Testis (tissue), 3 donors: Measurements from ENCODE around the gene DAP3. TPM values are rescaled to one million over a fixed set of nuclear protein-coding genes. Genes with fewer than 3 reads are reported as not detected.
A peak's percentile ranks its signal among the peaks of the same experiment; 100 is the strongest.
"Not testable (repeated sequence)": the region's sequence is repeated elsewhere in the genome, so short reads cannot be mapped to it uniquely, and the experiment has no call there.

ENCODE experiments used
- DNase-seq: peaks from one replicate; pipeline ENCODE4 v3.0.0-alpha.2; 2019
- H3K27ac ChIP-seq, 2 donors: fragments of 200-600 bp; sonication (generic); one replicate each; pipeline ENCODE4 v1.5.1; 2019
- H3K27me3 ChIP-seq: fragments of 200-600 bp; sonication (generic); one replicate; pipeline ENCODE4 v1.5.1; 2019
- H3K36me3 ChIP-seq: fragments of 200-600 bp; sonication (generic); one replicate; pipeline ENCODE4 v1.5.1; 2017; ENCODE audit warnings: low read depth; ENCODE audit errors: missing control alignments
- H3K4me1 ChIP-seq: fragments of 200-600 bp; sonication (generic); one replicate; pipeline ENCODE4 v1.5.1; 2019
- H3K4me3 ChIP-seq, 2 donors: fragments of 200-600 bp; sonication (generic); one replicate each; pipeline ENCODE4 v1.5.1; 2017 to 2019
- H3K9me3 ChIP-seq: fragments of 200-600 bp; sonication (generic); one replicate; pipeline ENCODE4 v1.5.1; 2017
- CTCF ChIP-seq, 3 experiments: fragments of 450-650 bp in 2 of 3; fragments of 200-600 bp in 1 of 3; sonication (generic) in 1 of 3; IDR thresholded peaks; one replicate each; pipeline ENCODE4 v1.5.1; 2016 to 2019; ENCODE audit warnings: antibody characterized with exemption in 3 of 3, mild to moderate bottlenecking in 2 of 3, moderate library complexity in 1 of 3
- POLR2A ChIP-seq: fragments of 450-650 bp; IDR thresholded peaks from one replicate; pipeline ENCODE4 v1.6.1; 2017; ENCODE audit warnings: antibody characterized with exemption, mild to moderate bottlenecking, moderate library complexity
- WGBS, 2 donors: methylation state at CpG; one replicate each; pipeline ENCODE4 v1.1.5; 2018; 5-methylcytosine and 5-hydroxymethylcytosine counted together
- intact Hi-C: fragments of 100-400 bp; cut with DNase I; formaldehyde crosslinking; loops from one replicate; pipeline ENCODE4 v1.15.1; 2023; ENCODE audit warnings: low total_unique reads
- polyA plus RNA-seq: library from polyadenylated mRNA; stranded (reverse); fragments of 350-450 nt; fragmentation: Illumina TruSeq; extraction: RNeasy Lipid Tissue Mini Kit (QIAGEN cat#74804); gene quantifications from one replicate; pipeline ENCODE4 v1.2.3, GENCODE V29; 2014; ENCODE audit warnings: low read depth, low replicate concordance; ENCODE audit not compliant: insufficient read depth
- total RNA-seq, 2 donors: library from RNA; depleted of rRNA; stranded (reverse); fragments of >200 nt; gene quantifications; one replicate each; pipeline ENCODE4 v1.2.3, GENCODE V29; 2016

Gene DAP3
- total and polyA plus RNA-seq, 3 donors from 2014 or later, result 121 to 286 (median 277) TPM

DNA sequence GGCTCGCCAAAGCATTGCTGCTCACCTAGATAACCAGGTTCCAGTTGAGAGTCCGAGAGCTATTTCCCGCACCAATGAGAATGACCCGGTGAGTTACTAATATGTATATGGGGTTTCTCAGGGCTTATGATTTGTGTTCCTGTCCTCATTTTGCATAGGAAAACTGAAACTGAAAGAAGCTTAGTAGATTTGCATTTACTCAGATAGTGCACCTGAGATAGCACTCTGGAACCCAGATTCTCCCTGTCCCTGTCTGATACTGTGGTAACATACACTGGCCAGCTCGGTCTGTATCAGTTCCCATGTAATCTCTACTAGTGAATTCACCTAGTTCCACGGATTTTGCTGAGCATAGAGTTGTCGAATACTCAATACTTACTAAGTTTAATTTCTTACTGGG lies 28.1 kb downstream of the DAP3 start:
- intact Hi-C loops, result no loop called here
- H3K4me1 ChIP-seq, result no peaks in the 10 kb centered on the region
- H3K9me3 ChIP-seq, result no peaks in the 10 kb centered on the region
- no peaks in the 10 kb centered on the region for H3K36me3 ChIP-seq
- no peaks in the 10 kb centered on the region for H3K27me3 ChIP-seq
- no peak overlapping the region for H3K4me3 ChIP-seq
- H3K27ac ChIP-seq, result no peak overlapping the region
- DNase-seq, result no peak
- no peak for TF ChIP-seq CTCF (IDR thresholded peaks at IDR 0.05)
- no peak for TF ChIP-seq POLR2A
- WGBS, 2 donors, result 93 to 94% methylated on average over 7 of the region's 7 CpGs

DNA sequence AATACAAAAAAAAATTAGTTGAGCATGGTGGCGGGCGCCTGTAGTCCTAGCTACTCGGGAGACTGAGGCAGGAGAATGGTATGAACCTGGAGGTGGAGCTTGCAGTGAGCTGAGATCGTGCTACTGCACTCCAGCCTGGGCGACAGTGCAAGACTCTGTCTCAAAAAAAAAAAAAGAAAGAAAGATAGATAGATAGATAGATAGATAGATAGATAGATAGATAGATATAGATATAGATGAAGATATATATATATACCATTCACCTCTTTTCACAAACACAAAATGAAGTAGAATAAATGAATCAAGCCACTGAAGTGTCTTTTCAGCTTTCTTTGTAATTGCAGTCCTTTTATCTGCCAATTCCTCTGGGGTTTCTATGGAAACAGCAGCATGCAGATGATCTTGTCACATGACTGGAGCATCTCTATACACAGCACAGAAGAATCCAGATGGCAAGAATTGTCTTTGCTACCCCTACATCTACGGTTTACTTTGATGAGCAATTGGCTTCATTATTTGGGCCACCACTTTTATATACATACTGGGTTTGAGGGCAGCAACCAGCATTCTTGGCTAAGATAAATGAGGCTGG lies 29.7 kb downstream of the DAP3 start:
- DNase-seq, H3K4me3 ChIP-seq, H3K4me1 ChIP-seq, intact Hi-C loops, H3K27me3 ChIP-seq, H3K36me3 ChIP-seq, H3K9me3 ChIP-seq, H3K27ac ChIP-seq: not testable (repeated sequence)
- WGBS, 2 donors, result 85 to 93% methylated on average over 6 of the region's 6 CpGs

DNA sequence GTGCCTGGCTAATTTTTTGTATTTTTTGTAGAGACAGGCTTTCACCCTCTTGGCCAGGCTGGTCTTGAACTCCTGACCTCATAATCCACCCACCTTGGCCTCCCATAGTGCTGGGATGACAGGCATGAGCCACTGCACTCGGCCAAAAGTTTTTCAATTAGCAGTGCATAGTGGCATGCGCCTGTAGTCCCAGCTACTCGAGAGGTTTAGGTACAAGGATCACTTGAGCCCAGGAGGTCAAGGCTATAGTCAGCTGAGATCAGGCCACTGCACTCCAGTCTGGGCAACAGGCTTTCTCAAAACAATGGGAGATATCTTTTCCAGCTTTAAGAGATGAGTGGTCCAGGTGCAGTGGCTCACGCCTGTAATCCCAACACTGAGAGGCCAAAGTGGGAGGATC lies 30.8 kb downstream of the DAP3 start:
- Histone ChIP-seq H3K4me3 (no peak overlapping the region), H3K36me3 (no peaks in the 10 kb centered on the region), H3K9me3 (no peaks in the 10 kb centered on the region), H3K27ac (no peak overlapping the region), H3K4me1 (no peaks in the 10 kb centered on the region), H3K27me3 (no peaks in the 10 kb centered on the region)
- no peak for DNase-seq
- intact Hi-C loops, result no loop called here
- 88 to 96% methylated on average over 4 of the region's 4 CpGs for WGBS, 2 donors
- TF ChIP-seq CTCF (IDR thresholded peaks at IDR 0.05), result no peak
- TF ChIP-seq POLR2A, result no peak

DNA sequence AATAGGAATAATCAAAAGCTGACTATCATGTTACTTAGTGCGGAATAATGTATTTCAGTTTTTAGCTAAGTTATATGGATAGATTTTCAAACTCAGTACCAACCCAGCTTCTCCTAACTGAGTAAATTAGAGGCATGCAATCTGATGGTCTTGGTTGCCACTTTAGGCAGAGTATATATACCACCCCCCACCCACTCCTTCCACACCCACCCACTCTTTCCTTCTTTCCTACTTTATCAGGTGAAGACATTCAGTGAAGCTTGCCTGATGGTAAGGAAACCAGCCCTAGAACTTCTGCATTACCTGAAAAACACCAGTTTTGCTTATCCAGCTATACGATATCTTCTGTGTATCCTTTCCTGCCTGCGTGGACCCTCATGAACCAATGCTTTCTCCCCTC lies 36.3 kb downstream of the DAP3 start:
- Histone ChIP-seq H3K27me3 (no peaks in the 10 kb centered on the region), H3K9me3 (no peaks in the 10 kb centered on the region), H3K36me3 (no peaks in the 10 kb centered on the region), H3K27ac (no peak overlapping the region), H3K4me1 (no peaks in the 10 kb centered on the region), H3K4me3 (no peak overlapping the region)
- TF ChIP-seq CTCF (IDR thresholded peaks at IDR 0.05) (no peak), POLR2A (no peak)
- intact Hi-C loops, result no loop called here
- no peak for DNase-seq
- WGBS, 2 donors, result 95% methylated on average over 3 of the region's 3 CpGs

GRCh38 chr1:155729031-155729898 lies 40.4 kb downstream of the DAP3 start:
- intact Hi-C loops, result no loop called here
- H3K27ac ChIP-seq, result no peak overlapping the region
- DNase-seq, result peak; percentile 75
- 61 to 70% methylated on average over 12 of the region's 12 CpGs for WGBS, 2 donors
- no peaks in the 10 kb centered on the region for H3K9me3 ChIP-seq
- H3K4me3 ChIP-seq, result no peak overlapping the region
- TF ChIP-seq CTCF (IDR thresholded peaks at IDR 0.05) (peak; percentile 56 to 69 (median 59)), POLR2A (no peak)
- H3K36me3 ChIP-seq, result no peaks in the 10 kb centered on the region
- H3K4me1 ChIP-seq, result no peaks in the 10 kb centered on the region
- no peaks in the 10 kb centered on the region for H3K27me3 ChIP-seq
